ENCODE results near the gene BRIX1.

BRIX1 gene

DNA sequence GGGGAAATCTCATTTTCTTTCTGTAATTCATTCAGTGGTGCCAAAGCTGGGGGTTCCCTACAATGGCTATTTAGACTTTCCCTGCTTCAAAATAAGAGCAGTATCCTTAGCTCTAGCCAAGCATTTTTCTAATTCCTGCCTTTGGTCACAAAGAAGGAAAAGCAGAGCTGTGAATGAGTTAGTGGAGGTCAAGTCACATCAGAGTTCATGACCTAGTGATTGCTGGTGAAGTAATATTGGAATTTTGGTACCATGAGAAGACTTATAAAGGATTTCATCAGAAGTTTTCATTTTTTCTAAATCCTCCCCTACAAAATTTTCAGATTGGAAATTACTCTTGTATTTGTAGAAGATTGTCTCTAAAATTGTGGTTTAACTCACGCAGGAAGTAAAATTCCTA, 41.8 kb downstream of the BRIX1 start:
- H3K79me2 ChIP-seq (ENCODE audit: low read length) = no peaks in the 10 kb centered on the region
- H3K27ac ChIP-seq (ENCODE audit: low read length) = no peak overlapping the region
- no peak overlapping the region for H2AFZ ChIP-seq (ENCODE audit: low read depth, low read length)
- peaks cover 58% of the 10 kb centered on the region for H3K4me1 ChIP-seq (ENCODE audit: low read length)
- H3K9ac ChIP-seq (ENCODE audit: low read length) = no peak overlapping the region
- H3K4me2 ChIP-seq (ENCODE audit: low read length) = no peak overlapping the region
- peaks cover 13% of the 10 kb centered on the region for H3K36me3 ChIP-seq (replicated peaks; ENCODE audit: low read depth, low read length)
- no peaks in the 10 kb centered on the region for H3K9me3 ChIP-seq (ENCODE audit: insufficient read depth, low read length)
- H4K20me1 ChIP-seq (ENCODE audit: insufficient read depth, low read length) = no peaks in the 10 kb centered on the region
- H3K27me3 ChIP-seq (ENCODE audit: low read depth, low read length) = no peaks in the 10 kb centered on the region
- TF ChIP-seq EZH2phosphoT487 (IDR thresholded peaks at IDR 0.05; ENCODE audit: low read depth) = no peak
- TF ChIP-seq, protein P1, sequence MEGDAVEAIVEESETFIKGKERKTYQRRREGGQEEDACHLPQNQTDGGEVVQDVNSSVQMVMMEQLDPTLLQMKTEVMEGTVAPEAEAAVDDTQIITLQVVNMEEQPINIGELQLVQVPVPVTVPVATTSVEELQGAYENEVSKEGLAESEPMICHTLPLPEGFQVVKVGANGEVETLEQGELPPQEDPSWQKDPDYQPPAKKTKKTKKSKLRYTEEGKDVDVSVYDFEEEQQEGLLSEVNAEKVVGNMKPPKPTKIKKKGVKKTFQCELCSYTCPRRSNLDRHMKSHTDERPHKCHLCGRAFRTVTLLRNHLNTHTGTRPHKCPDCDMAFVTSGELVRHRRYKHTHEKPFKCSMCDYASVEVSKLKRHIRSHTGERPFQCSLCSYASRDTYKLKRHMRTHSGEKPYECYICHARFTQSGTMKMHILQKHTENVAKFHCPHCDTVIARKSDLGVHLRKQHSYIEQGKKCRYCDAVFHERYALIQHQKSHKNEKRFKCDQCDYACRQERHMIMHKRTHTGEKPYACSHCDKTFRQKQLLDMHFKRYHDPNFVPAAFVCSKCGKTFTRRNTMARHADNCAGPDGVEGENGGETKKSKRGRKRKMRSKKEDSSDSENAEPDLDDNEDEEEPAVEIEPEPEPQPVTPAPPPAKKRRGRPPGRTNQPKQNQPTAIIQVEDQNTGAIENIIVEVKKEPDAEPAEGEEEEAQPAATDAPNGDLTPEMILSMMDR (IDR thresholded peaks at IDR 0.05; ENCODE audit: low read depth, low read length) = no peak
- H3K4me3 ChIP-seq (ENCODE audit: low read length) = no peak overlapping the region

DNA sequence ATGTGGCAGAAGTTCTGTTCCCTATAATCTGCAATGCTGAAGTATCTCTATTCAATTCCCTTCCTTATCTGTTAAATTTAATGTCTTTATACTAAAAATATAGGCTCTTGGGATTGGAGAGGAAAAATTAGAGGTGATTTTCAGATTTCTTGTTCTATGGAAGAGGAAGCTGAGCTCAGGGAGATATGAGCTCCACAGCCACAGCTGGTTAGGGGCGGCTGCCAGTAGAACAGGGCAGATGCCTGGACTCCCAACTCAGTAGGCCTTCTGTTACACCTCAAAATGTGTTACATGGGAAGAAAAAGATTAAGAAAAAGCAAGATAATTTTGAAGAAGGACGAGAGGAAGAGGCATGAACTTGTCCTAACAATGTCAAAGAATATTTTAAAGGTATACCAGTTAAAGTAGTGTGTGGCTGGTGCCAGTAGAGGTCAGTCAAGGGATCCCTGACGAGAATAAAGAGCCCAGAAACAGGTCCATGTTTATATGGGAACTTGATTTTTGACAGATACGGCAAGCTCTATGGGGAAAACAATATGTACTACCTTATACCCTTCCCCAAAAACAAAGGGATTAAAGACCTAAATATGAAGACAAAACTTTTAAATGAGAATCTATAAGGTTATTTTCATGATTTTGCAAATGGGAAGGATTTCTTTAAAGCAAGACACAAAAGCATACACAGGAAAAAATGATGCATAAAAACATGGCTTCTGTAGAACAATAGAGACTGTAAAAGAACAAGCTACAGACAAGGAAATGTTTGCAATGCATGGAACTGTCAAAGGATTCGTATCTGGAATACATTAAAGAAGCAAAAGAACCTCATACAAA, 42.6 kb downstream of the BRIX1 start:
- Histone ChIP-seq H2AFZ (ENCODE audit: low read depth, low read length) (no peak overlapping the region), H3K9me3 (ENCODE audit: insufficient read depth, low read length) (no peaks in the 10 kb centered on the region), H3K27ac (ENCODE audit: low read length) (no peak overlapping the region), H4K20me1 (ENCODE audit: insufficient read depth, low read length) (no peaks in the 10 kb centered on the region), H3K4me3 (ENCODE audit: low read length) (no peak overlapping the region), H3K4me2 (ENCODE audit: low read length) (peak overlapping the region; percentile 11; the same call in 1 of the 2 replicates), H3K79me2 (ENCODE audit: low read length) (no peaks in the 10 kb centered on the region), H3K9ac (ENCODE audit: low read length) (no peak overlapping the region), H3K4me1 (ENCODE audit: low read length) (peaks cover 58% of the 10 kb centered on the region), H3K36me3 (replicated peaks; ENCODE audit: low read depth, low read length) (peaks cover 10% of the 10 kb centered on the region), H3K27me3 (ENCODE audit: low read depth, low read length) (no peaks in the 10 kb centered on the region)
- no peak for TF ChIP-seq EZH2phosphoT487 (IDR thresholded peaks at IDR 0.05; ENCODE audit: low read depth)
- TF ChIP-seq, protein P1 (IDR thresholded peaks at IDR 0.05; ENCODE audit: low read depth, low read length) = peak; percentile 69

DNA sequence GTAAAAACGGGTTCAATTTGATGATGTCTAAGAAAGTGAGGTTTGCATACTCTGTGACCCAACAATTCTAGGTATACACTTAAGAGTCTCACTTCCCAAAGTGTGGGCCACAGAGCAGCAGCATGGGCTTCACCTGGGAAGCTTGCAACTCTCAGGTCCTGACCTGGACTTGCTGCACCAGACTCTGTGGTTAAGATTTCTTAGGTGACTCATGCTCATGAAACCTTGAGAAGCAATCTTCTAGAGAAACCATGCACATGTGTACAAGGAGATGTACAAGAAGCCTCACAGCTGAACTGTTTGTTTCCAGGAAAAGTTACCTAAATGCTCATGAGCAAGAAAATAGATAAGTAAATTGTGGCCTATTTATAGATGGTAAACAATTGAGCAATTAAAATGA, 43.8 kb downstream of the BRIX1 start:
- peaks cover 49% of the 10 kb centered on the region for H3K4me1 ChIP-seq (ENCODE audit: low read length)
- H3K79me2 ChIP-seq (ENCODE audit: low read length) = no peaks in the 10 kb centered on the region
- H3K36me3 ChIP-seq (replicated peaks; ENCODE audit: low read depth, low read length) = peaks cover 5% of the 10 kb centered on the region
- no peak overlapping the region for H2AFZ ChIP-seq (ENCODE audit: low read depth, low read length)
- TF ChIP-seq EZH2phosphoT487 (IDR thresholded peaks at IDR 0.05; ENCODE audit: low read depth) = no peak
- TF ChIP-seq, protein P1 (IDR thresholded peaks at IDR 0.05; ENCODE audit: low read depth, low read length) = no peak
- H3K27ac ChIP-seq (ENCODE audit: low read length) = peak overlapping the region; percentile 33
- no peak overlapping the region for H3K4me3 ChIP-seq (ENCODE audit: low read length)
- H3K9ac ChIP-seq (ENCODE audit: low read length) = no peak overlapping the region
- no peaks in the 10 kb centered on the region for H4K20me1 ChIP-seq (ENCODE audit: insufficient read depth, low read length)
- no peaks in the 10 kb centered on the region for H3K9me3 ChIP-seq (ENCODE audit: insufficient read depth, low read length)
- H3K4me2 ChIP-seq (ENCODE audit: low read length) = peak overlapping the region; percentile 47
- H3K27me3 ChIP-seq (ENCODE audit: low read depth, low read length) = no peaks in the 10 kb centered on the region

DNA sequence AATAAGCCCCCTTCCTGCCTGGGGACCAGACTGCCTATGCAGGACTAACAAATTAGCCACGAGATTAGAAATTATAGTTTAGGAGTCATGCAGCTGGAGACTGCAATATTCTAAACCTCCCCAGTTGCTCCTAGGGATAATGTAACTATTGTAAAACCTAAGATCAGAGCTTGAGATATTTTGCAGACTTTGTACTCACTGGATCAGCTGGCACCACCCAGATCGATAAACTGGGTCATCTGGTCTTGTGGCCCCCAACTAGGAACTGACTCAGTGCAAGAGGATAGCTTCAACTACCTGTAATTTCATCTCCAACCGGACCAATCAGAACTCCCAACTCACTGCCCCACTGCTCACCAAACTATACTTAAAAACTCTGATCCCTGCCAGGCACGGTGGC, 52.0 kb downstream of the BRIX1 start:
- no peak overlapping the region for H3K4me3 ChIP-seq (ENCODE audit: low read length)
- no peaks in the 10 kb centered on the region for H3K79me2 ChIP-seq (ENCODE audit: low read length)
- no peak overlapping the region for H3K4me2 ChIP-seq (ENCODE audit: low read length)
- no peak overlapping the region for H2AFZ ChIP-seq (ENCODE audit: low read depth, low read length)
- no peaks in the 10 kb centered on the region for H4K20me1 ChIP-seq (ENCODE audit: insufficient read depth, low read length)
- H3K27ac ChIP-seq (ENCODE audit: low read length) = no peak overlapping the region
- H3K36me3 ChIP-seq (replicated peaks; ENCODE audit: low read depth, low read length) = peaks cover 9% of the 10 kb centered on the region
- TF ChIP-seq, protein P1 (IDR thresholded peaks at IDR 0.05; ENCODE audit: low read depth, low read length) = no peak
- TF ChIP-seq EZH2phosphoT487 (IDR thresholded peaks at IDR 0.05; ENCODE audit: low read depth) = no peak
- H3K9ac ChIP-seq (ENCODE audit: low read length) = no peak overlapping the region
- no peaks in the 10 kb centered on the region for H3K4me1 ChIP-seq (ENCODE audit: low read length)
- no peaks in the 10 kb centered on the region for H3K27me3 ChIP-seq (ENCODE audit: low read depth, low read length)
- H3K9me3 ChIP-seq (ENCODE audit: insufficient read depth, low read length) = no peaks in the 10 kb centered on the region; the same call in 1 of the 2 replicates
